Fibroblast of villous mesenchyme (primary cell): ENCODE measurements around the gene ZNF534. TPM values are rescaled to one million over a fixed set of nuclear protein-coding genes. Genes with fewer than 3 reads are reported as not detected.

ENCODE experiments used
- DNase-seq: peaks from one replicate; pipeline ENCODE4 v3.0.0-alpha.2; 2010; ENCODE audit warnings: low read depth
- H3K4me3 ChIP-seq: 2 replicates; pipeline ENCODE4 v1.5.1; 2011; ENCODE audit warnings: low read depth, mild to moderate bottlenecking, low read length
- CTCF ChIP-seq: IDR thresholded peaks from 2 replicates; pipeline ENCODE4 v1.5.1; 2012; ENCODE audit warnings: low read depth, mild to moderate bottlenecking, low read length; ENCODE audit not compliant: insufficient read depth
- total RNA-seq: library from RNA; depleted of rRNA; stranded (reverse); fragments of >200 nt; gene quantifications from 2 replicates; pipeline ENCODE4 v1.2.3, GENCODE V29; 2012

Gene ZNF534
- under 0.01 TPM in 1 of 2 replicates, not detected in the other for total RNA-seq

GRCh38 chr19:52428937-52429336, at the start of gene ZNF534:
Gene ZNF534 (plus strand): TSS chr19:52429148. CDS start chr19:52431475, 2,327 bp downstream.
- H3K4me3 ChIP-seq: peak within 1 kb of the TSS; percentile 45
- DNase-seq: peak; percentile 42
- no peak for TF ChIP-seq CTCF

- no peak overlapping the region for H3K4me3 ChIP-seq
- no peak for DNase-seq
- no peak for TF ChIP-seq CTCF
Measured at GRCh38 chr19:52391135-52391534, 37.8 kb upstream of the ZNF534 start.

GRCh38 chr19:52397310-52398080, 31.5 kb upstream of the ZNF534 start, which contains the start of gene ZNF528:
Gene ZNF528 (plus strand): TSS chr19:52397849. CDS start chr19:52402014, 4,165 bp downstream.
- DNase-seq: peak; percentile 95
- H3K4me3 ChIP-seq: peak within 1 kb of the TSS; percentile 88
- no peak for TF ChIP-seq CTCF

- no peak for TF ChIP-seq CTCF
- DNase-seq: no peak
- H3K4me3 ChIP-seq: peak overlapping the region; percentile 88
Measured at GRCh38 chr19:52398081-52398441, 30.9 kb upstream of the ZNF534 start.

GRCh38 chr19:52410276-52410675, 18.7 kb upstream of the ZNF534 start:
- TF ChIP-seq CTCF: no peak
- no peak for DNase-seq
- H3K4me3 ChIP-seq: no peak overlapping the region

GRCh38 chr19:52415711-52416110, 13.2 kb upstream of the ZNF534 start:
- no peak for TF ChIP-seq CTCF
- DNase-seq: no peak
- H3K4me3 ChIP-seq: no peak overlapping the region
